Left cardiac atrium (tissue), 4 donors: ENCODE data around the gene WDR4. TPM values are rescaled to one million over a fixed set of nuclear protein-coding genes. Genes with fewer than 3 reads are reported as not detected.
"Not testable (repeated sequence)": the region's sequence is repeated elsewhere in the genome, so short reads cannot be mapped to it uniquely, and the experiment has no call there.

Experiments used
- ATAC-seq, 2 donors: fragments of 200-7000 bp; cut with Tn5 transposase; one replicate each; pipeline ENCODE4 v1.9.1; 2020; ENCODE audit warnings: mild to moderate bottlenecking in 2 of 2, moderate library complexity in 2 of 2
- DNase-seq: peaks from one replicate; pipeline ENCODE4 v3.0.0-alpha.2; 2020
- intact Hi-C, 2 donors: fragments of 100-400 bp; cut with DNase I; formaldehyde crosslinking; loops; one replicate each; pipeline versions ENCODE4 v1.14.1 to v1.15.1; 2022 to 2023
- total RNA-seq, 2 donors: library from RNA; stranded (reverse); fragmentation: NEBNext Ultra II Directional; extraction: Animal tissue kit (Norgen Biotek cat#: 25700); gene quantifications; one replicate each; pipeline ENCODE4 v1.2.1, GENCODE V29; 2021
- donor health status: DM: no; HTN: yes; CAD: no.
- donor health status: DM: no; HTN: yes; CAD: no; lungs with severe emphysema.
- donor health status: DM: yes; HTN: yes; CAD: no.
- donor health status: Dilated cardiomyopathy.

The WDR4 gene
- total RNA-seq, 2 donors from 2014 or later = 6.5 to 9.9 TPM

DNA sequence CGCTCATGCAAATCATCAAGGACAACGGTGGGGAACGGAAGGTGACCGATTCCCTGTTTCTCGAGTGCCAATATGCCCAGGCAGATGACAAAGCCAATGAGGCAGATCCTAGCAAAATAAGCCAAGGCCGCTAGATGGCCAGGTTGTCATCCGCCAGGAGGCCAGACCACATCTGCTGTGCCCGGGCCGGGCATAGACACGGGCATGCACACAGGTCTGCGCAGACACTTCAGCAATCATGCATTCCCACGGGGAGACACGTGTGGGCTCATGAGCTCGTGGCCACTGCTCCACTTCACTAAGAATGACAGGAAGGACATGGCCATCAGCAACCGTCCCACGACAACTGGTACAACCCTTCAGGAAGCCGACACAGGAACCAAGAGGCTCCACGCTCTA, 23.4 kb downstream of the WDR4 start:
- ATAC-seq = no peak
- DNase-seq = no peak
- intact Hi-C loops = no loop called here

DNA sequence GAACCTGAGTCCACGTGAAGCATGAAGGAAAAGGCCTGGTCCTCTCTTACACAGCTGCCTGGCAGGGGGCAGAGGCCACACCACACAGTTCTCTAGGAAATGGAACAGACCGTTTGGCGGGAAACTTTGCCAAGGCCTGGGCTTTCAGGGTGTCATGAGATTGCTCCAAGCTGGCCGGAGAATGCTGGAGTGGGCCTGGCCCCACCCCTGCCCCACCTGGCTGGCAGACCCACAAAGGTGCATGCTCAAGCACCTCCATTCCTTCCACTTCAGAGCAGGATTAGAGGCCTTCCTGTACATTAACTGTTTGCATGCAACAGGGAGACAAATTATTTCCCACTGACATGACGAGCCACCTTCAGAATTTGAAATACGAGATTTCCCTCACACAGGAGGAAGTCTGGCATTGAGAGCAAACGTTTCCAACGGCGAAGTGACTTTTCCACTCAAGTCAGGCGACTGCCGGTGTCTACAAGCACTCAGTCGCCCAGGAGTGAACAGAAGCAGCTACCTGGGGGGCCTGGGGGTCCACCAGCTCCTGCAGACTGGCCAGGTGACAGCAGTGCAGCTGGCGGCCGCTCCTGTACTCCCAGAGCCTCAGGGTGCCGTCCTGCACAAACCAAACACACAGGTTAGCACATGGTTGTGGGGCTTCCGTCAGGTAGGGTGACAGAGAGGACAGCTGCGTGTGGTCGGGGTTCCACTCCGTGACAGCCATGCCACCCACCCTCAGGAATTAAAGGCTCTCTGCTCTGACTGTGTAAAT, 24.0 kb downstream of the WDR4 start:
- ATAC-seq (no peak), DNase-seq (peak; percentile 9)
- intact Hi-C loops = no loop called here

DNA sequence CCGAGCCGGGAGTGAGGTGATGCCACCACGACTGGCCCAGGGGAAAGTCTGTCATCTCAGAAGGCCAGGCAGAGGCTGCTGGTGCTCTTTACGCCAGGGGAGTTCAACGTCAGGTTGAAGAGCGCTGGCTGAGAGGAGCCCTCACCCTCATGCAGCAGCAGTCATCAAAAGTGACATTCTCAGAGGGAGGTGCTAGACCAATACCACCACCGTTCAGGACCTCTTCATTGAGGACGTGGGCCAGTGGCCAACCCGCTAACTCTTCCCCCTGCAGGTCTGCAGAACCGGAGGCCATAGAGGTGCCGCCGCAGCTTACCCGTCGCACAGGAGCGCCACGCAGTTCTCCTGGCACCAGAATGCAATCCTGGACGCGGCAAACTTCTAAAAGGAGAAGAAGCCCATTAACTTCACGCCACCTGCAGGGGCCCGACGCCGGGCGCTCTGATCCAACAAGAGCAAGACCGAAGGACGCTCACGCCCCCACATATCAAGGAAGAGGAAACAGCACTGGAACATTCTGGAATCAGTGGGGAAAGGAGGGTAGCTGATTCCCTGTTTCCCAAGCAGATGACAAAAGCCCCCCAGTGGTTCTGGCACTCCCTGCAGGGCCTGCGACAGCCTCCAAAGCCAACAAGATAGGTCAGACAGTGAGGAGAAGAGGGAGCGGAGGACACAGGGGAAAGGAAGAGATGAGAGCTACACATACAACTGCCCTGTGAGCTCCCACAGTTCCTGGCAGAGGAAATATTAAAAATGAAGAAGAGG, 24.9 kb downstream of the WDR4 start:
- DNase-seq (no peak), ATAC-seq (no peak)
- intact Hi-C loops = no loop called here

DNA sequence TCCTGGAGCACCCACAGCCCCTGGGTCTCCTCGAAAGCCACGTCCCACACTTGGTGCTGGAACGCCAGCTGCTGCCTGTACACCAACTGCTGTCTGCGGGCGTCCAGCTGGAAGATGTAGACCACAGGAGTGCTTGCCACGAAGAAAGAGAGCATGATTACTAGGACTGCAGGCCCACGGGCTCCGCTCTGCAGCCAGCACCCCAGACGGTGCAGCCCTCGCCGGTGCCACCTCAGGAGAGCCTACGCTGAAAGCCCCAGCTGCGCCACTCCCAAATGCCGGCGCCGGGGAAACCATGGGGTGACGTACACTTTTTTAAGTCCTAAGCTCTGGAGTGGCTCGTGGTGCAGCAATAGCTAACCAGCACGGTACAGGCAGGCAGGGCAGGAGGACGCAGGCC, 25.7 kb downstream of the WDR4 start:
- DNase-seq = no peak
- no peak for ATAC-seq
- intact Hi-C loops = no loop called here

DNA sequence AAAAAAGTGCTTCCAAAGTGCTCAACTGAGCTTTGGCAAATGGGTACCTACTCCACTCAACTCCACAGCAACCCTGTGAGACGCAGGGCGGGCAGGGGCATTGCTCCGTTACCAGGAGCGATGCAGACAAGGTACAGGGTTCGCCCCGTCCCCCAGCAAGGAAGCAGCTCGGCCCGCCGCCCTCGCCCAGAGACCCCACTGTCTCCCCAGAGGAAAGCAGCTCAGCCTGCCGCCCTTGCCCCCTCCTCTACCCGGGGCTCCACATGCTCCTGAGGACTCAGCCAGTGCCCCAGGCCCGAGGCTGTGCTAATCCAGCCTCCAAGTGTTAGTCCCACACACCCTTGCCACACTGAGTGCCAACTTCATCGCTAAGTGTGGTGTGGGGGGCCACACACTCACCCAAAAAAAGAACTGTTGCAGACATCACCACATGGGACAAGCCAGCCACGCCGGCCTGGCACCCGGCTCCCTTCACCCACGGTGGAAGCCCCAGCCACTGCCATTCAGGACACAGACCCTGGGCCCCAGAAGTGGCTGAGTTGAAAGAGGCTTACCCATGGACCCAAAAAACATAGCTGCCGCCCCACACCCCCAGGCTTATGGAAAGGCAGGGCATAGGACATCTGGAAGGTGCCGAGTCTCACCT, 26.3 kb downstream of the WDR4 start:
- DNase-seq (no peak), ATAC-seq (no peak)
- intact Hi-C loops = no loop called here

DNA sequence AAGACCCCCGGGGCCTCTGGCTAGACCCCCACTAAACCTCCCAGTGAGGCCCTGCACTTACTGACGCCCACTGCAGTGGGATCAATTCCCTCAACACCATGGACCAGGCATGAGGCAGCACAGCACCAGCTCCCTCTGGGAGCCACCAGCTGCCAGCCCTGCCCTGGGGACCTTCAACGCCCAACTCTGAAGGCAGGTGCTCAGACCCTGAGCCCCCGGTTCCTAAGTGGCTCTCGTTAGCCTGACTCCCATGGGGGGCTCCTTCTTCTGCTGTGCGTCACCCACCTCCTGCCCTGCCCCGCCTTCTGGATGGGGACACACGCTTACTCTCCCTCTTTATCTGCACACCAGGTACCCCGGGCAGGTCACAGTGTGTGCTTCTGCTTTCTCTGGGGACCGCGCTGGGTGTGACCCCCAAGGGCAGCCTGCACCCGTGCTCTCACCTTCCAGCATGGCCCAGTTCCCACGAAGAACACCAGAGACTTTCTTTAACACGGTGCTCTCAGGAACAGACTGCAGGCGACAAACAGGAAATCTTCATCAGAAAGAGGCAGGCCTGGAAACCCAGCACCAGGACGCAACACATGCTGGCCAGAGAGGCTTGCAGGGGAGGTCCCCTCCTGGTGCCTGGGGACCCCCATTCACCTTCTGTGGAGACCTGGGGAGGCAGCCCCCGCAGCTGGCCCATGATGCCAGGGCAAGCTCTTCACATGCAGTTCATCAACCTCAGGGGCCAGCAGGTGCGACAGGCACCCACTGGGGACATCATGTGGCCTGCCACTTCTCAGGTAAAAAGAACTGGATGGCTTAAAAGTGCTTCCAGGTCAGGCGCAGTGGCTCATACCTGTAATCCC, 27.3 kb downstream of the WDR4 start:
- intact Hi-C loops = no loop called here
- DNase-seq (no peak), ATAC-seq (no peak)

DNA sequence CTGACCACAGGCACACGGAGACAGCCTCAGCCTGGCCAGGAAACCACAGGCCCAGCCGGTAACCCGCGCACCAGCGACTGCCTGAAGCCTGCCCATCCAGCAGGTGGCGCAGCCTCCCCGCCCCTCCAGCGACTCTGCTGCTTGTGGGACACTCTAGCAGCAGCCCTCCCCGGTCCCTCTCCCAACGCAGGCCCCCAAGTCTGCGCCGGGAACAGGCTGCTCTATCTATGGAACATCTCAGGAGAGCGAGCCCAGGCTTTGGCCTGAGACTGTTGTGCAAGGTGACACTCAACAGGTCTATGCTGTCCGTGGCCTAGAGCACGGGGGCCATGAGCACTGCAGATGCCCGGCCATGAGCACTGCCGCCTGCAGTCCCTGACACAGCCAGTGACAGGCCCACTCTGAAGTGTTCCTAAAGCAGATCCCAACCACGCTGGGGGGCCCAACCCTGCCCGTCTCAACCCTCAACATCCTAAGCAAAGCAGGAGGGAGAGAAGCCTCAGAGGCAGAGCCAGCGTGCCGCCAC, 28.4 kb downstream of the WDR4 start:
- intact Hi-C loops = no loop called here
- no peak for ATAC-seq
- no peak for DNase-seq

DNA sequence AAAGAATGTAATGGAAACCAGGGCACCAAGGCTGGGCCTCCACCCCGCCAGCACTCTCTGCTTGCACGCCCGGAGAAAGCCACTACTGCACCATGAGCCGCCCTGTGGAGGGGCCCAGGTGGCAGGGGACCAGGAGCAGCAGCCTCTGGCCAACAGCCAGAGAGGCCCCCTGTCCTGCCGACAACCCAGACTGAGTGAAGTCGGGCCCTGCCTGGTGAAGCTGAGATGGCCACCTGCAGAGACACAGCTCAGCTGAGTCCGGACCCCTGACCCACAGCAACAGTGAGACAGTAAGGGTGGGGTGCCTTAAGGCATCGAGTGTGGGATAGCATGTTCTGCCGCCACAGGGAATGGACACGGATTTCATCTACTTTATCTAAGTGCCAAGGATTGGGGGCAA, 28.9 kb downstream of the WDR4 start:
- intact Hi-C loops = no loop called here
- DNase-seq (no peak), ATAC-seq (no peak)

DNA sequence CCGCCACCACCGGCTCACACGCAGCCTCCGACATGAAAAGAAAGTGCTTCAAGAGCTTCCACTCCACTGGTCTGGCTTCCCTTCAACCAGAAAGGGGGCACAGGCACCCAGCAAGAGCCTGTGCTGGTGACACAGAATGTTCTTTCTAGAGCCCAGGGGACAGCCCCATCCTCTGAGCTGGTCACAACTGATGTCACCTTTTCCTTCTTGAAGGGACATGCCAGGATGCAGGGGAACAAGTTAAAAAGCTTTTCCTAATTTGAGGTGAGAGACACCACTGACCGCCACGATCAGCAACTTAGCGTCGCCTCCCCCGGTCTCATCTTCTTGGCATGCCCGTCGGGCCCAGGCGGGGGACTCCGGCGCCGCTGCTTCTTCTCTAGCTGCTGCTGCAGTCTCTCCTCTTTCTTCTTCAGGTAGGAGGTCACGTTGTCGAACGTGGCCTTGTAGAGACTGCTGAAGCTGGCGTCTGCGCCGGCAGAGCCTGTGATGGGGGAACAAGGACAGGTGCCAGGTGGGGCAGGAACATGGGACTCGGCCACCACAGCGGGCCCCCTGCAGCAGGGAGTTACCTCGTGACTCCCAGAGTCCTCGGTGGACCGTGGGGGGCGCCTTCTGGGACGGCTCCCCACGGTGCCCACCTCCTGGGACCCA, 29.5 kb downstream of the WDR4 start:
- ATAC-seq = no peak
- intact Hi-C loops = no loop called here
- DNase-seq = no peak

DNA sequence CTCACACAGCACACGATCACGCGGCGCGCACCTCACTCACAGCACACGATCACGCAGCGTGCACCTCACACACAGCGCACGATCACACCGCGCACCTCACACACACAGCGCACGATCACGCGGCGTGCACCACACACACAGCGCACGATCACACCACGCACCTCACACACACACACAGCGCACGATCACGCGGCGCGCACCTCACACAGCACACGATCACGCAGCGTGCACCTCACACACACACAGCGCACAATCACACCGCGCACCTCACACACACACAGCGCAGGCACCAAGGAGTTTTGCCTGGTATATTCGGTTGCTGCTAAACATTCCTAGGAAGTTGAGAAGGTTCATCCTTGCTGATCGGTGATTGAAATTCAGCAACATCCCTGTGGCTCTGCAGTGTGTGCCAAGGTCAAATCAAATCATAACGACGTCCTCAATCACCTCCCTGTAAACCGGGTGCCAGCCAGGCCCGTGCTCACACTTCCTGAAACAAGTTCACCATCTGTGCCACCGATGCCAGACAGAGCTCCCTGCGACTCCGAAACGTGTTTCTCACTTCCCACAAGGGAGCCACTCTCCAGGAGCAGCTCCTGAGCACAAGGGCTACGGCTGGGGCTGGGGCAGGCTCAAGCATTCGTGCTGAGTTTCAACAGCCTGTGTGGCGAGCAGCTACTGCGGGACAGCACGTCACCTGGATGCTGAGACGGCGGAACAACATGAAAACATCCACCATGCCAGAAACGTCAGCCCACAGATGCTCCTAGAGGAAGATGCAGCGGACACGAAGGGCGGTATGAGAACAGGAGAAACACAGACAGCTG, 30.2 kb downstream of the WDR4 start:
- ATAC-seq (no peak), DNase-seq (no peak)
- intact Hi-C loops = no loop called here

DNA sequence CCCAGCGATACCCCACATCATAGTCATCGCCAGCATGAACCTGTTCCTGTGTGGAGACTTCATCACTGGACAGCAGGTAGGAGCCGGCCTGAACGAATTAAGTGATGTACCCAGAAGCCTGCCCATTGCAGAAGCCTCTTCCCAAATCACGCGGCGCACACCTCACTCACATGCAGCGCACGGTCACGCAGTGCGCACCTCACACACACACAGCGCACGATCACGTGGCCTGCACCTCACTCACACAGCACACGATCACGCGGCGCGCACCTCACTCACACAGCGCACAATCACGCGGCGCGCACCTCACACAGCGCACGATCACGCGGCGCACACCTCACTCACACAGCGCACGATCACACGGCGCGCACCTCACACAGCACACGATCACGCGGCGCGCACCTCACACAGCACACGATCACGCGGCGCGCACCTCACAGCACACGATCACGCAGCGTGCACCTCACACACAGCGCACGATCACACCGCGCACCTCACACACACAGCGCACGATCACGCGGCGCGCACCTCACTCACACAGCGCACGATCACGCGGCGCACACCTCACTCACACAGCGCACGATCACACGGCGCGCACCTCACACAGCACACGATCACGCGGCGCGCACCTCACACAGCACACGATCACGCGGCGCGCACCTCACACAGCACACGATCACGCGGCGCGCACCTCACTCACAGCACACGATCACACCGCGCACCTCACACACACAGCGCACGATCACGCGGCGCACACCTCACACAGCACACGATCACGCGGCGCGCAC, 31.0 kb downstream of the WDR4 start:
- DNase-seq, intact Hi-C loops, ATAC-seq: not testable (repeated sequence)

DNA sequence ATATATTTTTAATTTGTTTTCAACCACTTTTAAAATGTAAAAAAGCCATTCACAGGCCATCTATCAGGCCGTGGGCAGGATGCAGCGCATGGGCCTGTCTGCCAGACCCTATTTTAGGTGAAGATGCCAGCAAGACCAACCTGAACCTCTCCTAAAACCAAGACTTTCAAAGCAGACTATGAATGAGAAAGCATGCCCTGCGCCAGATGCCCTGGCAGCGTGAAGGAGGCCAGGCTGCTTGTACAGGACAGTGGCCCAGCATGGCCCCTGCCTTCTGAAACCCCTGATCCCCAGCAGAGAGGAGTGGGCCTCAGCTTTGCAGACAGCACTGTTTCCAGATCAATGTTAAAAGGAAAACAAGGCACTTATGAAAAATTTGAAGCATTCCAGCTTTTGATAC, 31.6 kb downstream of the WDR4 start:
- intact Hi-C loops = no loop called here
- ATAC-seq (no peak), DNase-seq (no peak)

DNA sequence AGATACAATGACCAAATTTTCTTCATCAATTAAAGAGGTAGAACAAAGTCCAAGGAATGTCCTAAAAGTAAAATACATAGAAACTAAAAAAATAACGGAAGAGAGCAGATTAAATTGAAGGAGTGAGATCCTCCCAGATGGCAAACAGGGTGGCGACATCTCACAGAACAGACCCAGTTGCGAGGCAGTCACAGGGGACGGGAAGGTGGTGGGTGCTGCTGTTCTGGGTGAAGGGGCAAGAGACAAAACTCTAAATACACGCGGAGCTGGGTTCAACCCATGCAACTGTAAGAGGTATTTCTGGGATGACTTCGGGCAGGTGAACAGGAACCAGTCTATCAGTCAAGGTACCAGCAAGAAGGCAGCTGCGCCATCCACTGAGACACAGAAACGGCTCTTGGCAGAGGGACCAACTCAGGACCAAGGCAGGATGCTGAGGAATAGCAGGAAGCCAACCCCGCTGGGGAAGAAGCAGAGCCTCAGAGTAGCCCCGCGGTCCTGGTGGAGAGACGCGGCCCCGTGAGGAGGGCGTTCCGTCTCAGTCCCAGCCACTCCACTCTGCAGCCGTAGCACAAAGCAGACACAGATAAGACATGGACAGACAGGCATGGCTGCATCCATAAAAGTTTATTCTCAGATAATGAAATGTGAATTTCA, 32.2 kb downstream of the WDR4 start:
- no peak for DNase-seq
- intact Hi-C loops = no loop called here

DNA sequence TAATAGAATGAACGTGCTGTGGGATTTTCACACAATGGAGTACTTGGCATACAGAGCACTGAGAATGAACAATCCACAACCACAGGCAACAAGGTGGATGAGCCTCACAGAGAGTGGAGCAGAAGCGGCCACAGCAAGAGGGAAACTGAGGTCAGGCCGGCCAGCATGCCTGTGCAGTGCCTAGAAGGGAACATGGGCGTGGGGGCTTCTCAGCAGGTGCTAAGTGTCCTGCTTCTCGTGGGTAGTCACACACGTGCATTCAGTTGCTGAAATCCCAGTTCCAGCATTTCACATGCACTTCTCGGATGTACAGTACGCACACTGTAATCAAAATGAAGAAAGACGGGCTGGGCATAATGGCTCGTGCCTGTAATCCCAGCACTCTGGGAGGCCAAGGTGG, 33.1 kb downstream of the WDR4 start:
- DNase-seq (no peak), ATAC-seq (no peak)
- intact Hi-C loops = no loop called here

More for the DNA sequence above, 32.2 kb downstream of the WDR4 start:
- no peak for ATAC-seq

DNA sequence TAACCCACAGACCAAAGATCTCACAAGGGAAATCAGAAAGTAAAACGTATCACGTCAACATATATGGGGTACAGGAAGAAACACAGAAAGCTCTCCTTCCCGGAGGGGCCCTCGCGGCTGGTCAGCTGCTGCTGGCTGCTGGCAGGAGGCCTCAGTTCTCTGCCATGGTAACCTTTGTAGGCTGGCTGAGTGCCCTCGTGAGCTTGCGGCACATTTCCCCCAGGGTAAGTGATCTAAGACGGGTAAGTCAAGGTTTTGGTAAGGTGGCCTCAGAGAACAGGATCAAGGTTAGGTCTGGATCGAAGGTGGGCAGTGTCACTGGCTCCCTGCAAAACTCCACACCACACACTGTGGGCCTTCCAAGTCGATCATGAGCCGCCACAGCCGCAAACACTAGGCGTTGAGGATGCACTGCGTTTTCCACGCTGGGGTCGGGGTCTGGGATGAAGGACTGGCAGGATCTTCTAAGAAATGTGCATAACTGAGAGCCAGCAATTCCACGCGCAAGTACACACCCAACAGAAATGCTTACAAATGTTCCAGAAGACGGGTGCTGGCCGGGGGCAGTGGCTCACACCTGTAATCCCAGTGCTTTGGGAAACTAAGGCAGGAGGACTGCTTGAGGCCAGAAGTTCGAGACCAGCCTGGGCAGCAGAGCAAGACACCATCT, 33.9 kb downstream of the WDR4 start:
- ATAC-seq (peak; percentile 55 to 83), DNase-seq (no peak)
- intact Hi-C loops = no loop called here
